ENCODE measurements around the gene ABCF1.
"Not testable (repeated sequence)": the region's sequence is repeated elsewhere in the genome, so short reads cannot be mapped to it uniquely, and the experiment has no call there.

ABCF1 gene

DNA sequence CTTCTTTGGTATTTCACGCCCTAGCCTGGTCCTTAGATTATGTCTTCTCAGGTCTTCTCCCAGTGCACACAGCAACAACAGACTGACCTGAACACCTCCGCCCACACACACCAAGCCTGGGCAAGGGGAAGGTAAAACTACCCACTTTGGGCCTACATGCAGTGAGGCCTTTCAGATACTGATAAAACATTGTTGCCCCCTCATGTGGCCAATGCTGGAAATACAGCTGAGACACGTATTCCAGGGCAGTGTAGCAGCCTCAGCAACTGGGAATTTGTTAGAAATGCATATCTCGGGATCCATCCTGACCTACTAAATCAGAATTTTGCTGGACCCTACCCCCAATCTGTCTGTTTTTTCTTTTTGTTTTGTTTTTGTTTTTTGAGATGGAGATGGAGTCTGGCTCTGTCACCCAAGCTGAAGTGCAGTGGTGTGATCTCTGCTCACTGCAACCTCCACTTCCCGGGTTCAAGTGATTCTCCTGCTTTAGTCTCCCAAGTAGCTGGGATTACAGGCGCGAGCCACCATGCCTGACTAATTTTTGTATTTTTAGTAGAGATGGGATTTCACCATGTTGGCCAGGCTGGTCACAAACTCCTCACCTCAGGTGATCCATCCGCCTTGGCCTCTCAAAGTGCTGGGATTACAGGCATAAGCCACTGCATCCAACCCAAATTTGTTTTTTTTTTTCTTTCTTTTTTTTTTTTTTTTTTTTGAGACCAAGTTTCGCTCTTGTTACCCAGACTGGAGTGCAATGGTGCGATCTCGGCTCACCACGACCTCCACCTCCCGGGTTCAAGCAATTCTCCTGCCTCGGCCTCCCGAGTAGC is 26.3 kb downstream of the ABCF1 start:
- H4K91ac ChIP-seq (ENCODE audit: low read length): not testable (repeated sequence)

DNA sequence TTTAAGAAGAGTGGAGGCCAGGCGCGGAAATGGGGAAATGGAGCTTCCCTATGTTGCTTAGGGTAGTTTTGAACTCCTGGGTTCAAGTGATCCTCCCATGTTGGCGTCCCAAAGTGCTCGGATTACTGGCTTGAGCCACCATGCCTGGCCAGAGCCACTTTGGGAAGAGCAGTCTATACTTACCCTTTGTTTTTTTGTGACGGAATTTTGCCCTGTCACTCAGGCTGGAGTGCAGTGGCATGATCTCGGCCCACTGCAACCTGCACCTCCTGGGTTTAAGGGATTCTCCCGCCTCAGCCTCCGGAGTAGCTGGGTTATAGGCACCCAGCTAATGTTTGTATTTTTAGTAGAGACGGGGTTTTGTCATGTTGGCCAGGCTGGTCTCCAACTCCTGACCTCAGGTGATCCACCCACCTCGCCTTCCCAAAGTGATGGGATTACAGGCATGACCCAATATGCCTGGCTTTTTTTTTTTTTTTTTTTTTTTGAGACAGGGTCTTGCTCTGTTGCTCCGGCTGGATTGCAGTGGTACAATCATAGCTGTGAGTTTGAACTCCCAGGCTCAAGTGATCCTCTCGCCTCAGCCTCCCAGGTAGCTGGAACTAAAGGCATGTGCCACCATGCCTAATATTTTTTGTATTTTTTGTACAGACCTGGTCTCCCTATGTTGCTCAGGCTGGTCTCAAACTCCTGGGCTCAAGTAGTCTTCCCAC is 27.8 kb downstream of the ABCF1 start:
- Histone ChIP-seq H4K91ac (ENCODE audit: low read length) (no peak overlapping the region), H3K4me2 (ENCODE audit: low read length, poor library complexity, severe bottlenecking) (no peak overlapping the region), H2BK120ac (ENCODE audit: low read depth, low read length) (no peak overlapping the region), H2BK12ac (ENCODE audit: low read length in 2 of 2) (no peak overlapping the region), H3K79me1 (replicated peaks; ENCODE audit: low read length, poor library complexity, severe bottlenecking) (peaks cover 15% of the 10 kb centered on the region), H3K36me3 (ENCODE audit: control insufficient read depth in 1 of 2, insufficient read depth in 2 of 2, low read depth in 1 of 2, low read length in 2 of 2) (peaks cover 46 to 56% of the 10 kb centered on the region in 2 experiments), H3K14ac (ENCODE audit: low read length in 2 of 2) (no peak overlapping the region), H3K27ac (ENCODE audit: low read length, poor library complexity, severe bottlenecking) (no peak overlapping the region), H3K18ac (ENCODE audit: low read depth in 1 of 2, low read length in 2 of 2) (no peak overlapping the region), H3K9ac (ENCODE audit: low read length) (no peak overlapping the region), H3K4me1 (ENCODE audit: control insufficient read depth, insufficient read depth, low read depth, low read length) (no peaks in the 10 kb centered on the region), H3K4ac (ENCODE audit: low read depth in 1 of 2, low read length in 2 of 2) (no peak overlapping the region), H2AFZ (ENCODE audit: low read depth, low read length) (no peak overlapping the region), H2BK5ac (ENCODE audit: low read depth, low read length, poor library complexity, severe bottlenecking) (no peak overlapping the region), H4K8ac (ENCODE audit: low read length) (no peak overlapping the region), H2BK15ac (ENCODE audit: low read depth, poor library complexity, severe bottlenecking) (no peak overlapping the region), H3K4me3 (ENCODE audit: insufficient read depth in 1 of 2, low read depth in 1 of 2, low read length in 2 of 2) (no peak overlapping the region), H3K27me3 (ENCODE audit: control insufficient read depth in 1 of 2, insufficient read depth in 1 of 2, low read length in 2 of 2) (no peaks in the 10 kb centered on the region), H2AK5ac (ENCODE audit: low read length, severe bottlenecking) (no peak overlapping the region), H3K9me3 (ENCODE audit: control insufficient read depth, low read length) (no peaks in the 10 kb centered on the region), H3K23ac (ENCODE audit: low read length in 2 of 2) (no peak overlapping the region)
- WGBS: 86% methylated on average over 12 of the region's 12 CpGs
- DNase-seq: no peak

More for the DNA sequence above, 26.3 kb downstream of the ABCF1 start:
- peak; percentile 86 for DNase-seq
- not testable (repeated sequence) for H2BK15ac ChIP-seq (ENCODE audit: low read depth, poor library complexity, severe bottlenecking); H4K8ac ChIP-seq (ENCODE audit: low read length); H3K27ac ChIP-seq (ENCODE audit: low read length, poor library complexity, severe bottlenecking); H2BK120ac ChIP-seq (ENCODE audit: low read depth, low read length); H3K18ac ChIP-seq (ENCODE audit: low read depth in 1 of 2, low read length in 2 of 2); H2BK12ac ChIP-seq (ENCODE audit: low read length in 2 of 2); H3K4me3 ChIP-seq (ENCODE audit: insufficient read depth in 1 of 2, low read depth in 1 of 2, low read length in 2 of 2); H3K27me3 ChIP-seq (ENCODE audit: control insufficient read depth in 1 of 2, insufficient read depth in 1 of 2, low read length in 2 of 2); H3K23ac ChIP-seq (ENCODE audit: low read length in 2 of 2); H3K14ac ChIP-seq (ENCODE audit: low read length in 2 of 2); H3K4ac ChIP-seq (ENCODE audit: low read depth in 1 of 2, low read length in 2 of 2); H2BK5ac ChIP-seq (ENCODE audit: low read depth, low read length, poor library complexity, severe bottlenecking); H3K79me1 ChIP-seq (replicated peaks; ENCODE audit: low read length, poor library complexity, severe bottlenecking); H3K9ac ChIP-seq (ENCODE audit: low read length); H3K9me3 ChIP-seq (ENCODE audit: control insufficient read depth, low read length); H3K4me2 ChIP-seq (ENCODE audit: low read length, poor library complexity, severe bottlenecking); H2AK5ac ChIP-seq (ENCODE audit: low read length, severe bottlenecking); H3K4me1 ChIP-seq (ENCODE audit: control insufficient read depth, insufficient read depth, low read depth, low read length); H2AFZ ChIP-seq (ENCODE audit: low read depth, low read length)
- peaks cover 36 to 54% of the 10 kb centered on the region in 2 experiments for H3K36me3 ChIP-seq (ENCODE audit: control insufficient read depth in 1 of 2, insufficient read depth in 2 of 2, low read depth in 1 of 2, low read length in 2 of 2)
- WGBS: 81% methylated on average over 13 of the region's 15 CpGs

DNA sequence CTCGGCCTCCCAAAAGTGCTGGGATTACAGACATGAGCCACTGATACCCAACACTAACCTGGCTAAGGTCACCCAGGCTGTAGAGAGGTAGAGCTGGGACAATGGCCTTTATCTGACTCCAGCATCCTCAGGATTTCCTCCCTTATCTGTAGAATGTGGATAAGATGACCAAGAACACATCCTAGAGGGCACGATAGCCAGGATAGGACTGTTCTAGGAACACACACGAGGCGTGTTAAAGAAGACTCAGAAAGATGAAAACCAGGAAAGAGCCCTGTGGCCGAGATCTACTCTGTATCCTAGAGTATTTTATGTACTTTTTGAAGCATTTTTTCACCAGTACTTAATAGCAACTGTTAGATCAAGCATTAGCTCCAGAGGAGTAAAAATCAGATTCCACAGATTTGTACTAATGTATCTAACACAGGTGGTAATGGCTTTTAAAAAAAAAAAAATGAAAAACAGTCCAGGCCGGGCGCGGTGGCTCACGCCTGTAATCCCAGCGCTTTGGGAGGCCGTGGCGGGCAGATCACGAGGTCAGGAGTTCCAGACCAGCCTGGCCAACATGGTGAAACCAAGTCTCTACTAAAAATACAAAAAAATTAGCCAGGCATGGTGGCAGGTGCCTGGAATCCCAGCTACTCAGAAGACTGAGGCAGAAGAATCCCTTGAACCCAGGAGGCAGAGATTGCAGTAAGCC is 28.5 kb downstream of the ABCF1 start:
- no peak overlapping the region for H2BK5ac ChIP-seq (ENCODE audit: low read depth, low read length, poor library complexity, severe bottlenecking)
- H3K27ac ChIP-seq (ENCODE audit: low read length, poor library complexity, severe bottlenecking): no peak overlapping the region
- peaks cover 48 to 56% of the 10 kb centered on the region in 2 experiments for H3K36me3 ChIP-seq (ENCODE audit: control insufficient read depth in 1 of 2, insufficient read depth in 2 of 2, low read depth in 1 of 2, low read length in 2 of 2)
- H3K9ac ChIP-seq (ENCODE audit: low read length): no peak overlapping the region
- H3K4ac ChIP-seq (ENCODE audit: low read depth in 1 of 2, low read length in 2 of 2): no peak overlapping the region
- H3K14ac ChIP-seq (ENCODE audit: low read length in 2 of 2): no peak overlapping the region
- no peak overlapping the region for H2BK120ac ChIP-seq (ENCODE audit: low read depth, low read length)
- H2BK12ac ChIP-seq (ENCODE audit: low read length in 2 of 2): no peak overlapping the region
- H3K4me1 ChIP-seq (ENCODE audit: control insufficient read depth, insufficient read depth, low read depth, low read length): no peaks in the 10 kb centered on the region
- H3K4me2 ChIP-seq (ENCODE audit: low read length, poor library complexity, severe bottlenecking): no peak overlapping the region
- no peak overlapping the region for H3K18ac ChIP-seq (ENCODE audit: low read depth in 1 of 2, low read length in 2 of 2)
- H4K91ac ChIP-seq (ENCODE audit: low read length): no peak overlapping the region
- no peak overlapping the region for H3K23ac ChIP-seq (ENCODE audit: low read length in 2 of 2)
- H4K8ac ChIP-seq (ENCODE audit: low read length): no peak overlapping the region
- H2AK5ac ChIP-seq (ENCODE audit: low read length, severe bottlenecking): no peak overlapping the region
- 97% methylated on average over 12 of the region's 13 CpGs for WGBS
- H3K27me3 ChIP-seq (ENCODE audit: control insufficient read depth in 1 of 2, insufficient read depth in 1 of 2, low read length in 2 of 2): no peaks in the 10 kb centered on the region
- no peaks in the 10 kb centered on the region for H3K9me3 ChIP-seq (ENCODE audit: control insufficient read depth, low read length)
- H3K79me1 ChIP-seq (replicated peaks; ENCODE audit: low read length, poor library complexity, severe bottlenecking): peaks cover 17% of the 10 kb centered on the region
- no peak overlapping the region for H2AFZ ChIP-seq (ENCODE audit: low read depth, low read length)
- no peak overlapping the region for H3K4me3 ChIP-seq (ENCODE audit: insufficient read depth in 1 of 2, low read depth in 1 of 2, low read length in 2 of 2)
- no peak for DNase-seq
- H2BK15ac ChIP-seq (ENCODE audit: low read depth, poor library complexity, severe bottlenecking): no peak overlapping the region

DNA sequence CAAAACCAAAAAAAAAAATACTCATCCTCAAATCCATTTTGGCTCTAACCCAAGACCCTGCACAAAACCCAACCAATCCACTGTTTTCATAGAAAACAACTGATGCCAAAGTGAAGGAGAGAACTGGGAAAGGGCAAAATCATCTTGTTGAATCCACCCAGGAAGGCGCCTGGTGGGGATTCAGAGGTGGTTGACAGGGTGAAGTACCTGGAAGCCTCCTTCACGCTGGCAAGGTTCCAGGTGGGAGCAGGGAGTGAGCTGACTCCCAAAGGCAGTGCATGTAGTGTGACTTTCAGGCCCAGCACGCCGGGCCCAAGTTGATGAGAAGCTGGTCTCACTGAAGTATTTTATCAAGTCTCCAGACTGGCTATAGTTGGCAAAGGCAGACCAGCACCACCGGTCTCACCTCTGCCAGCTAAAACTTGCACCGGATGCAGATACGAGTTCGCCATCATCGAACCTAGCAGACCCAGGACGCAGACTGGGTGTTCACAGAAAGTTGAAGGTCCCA is 29.3 kb downstream of the ABCF1 start:
- Histone ChIP-seq H4K91ac (ENCODE audit: low read length) (no peak overlapping the region), H3K4me2 (ENCODE audit: low read length, poor library complexity, severe bottlenecking) (no peak overlapping the region), H2BK120ac (ENCODE audit: low read depth, low read length) (no peak overlapping the region), H3K36me3 (ENCODE audit: control insufficient read depth in 1 of 2, insufficient read depth in 2 of 2, low read depth in 1 of 2, low read length in 2 of 2) (peaks cover 50 to 58% of the 10 kb centered on the region in 2 experiments), H3K27ac (ENCODE audit: low read length, poor library complexity, severe bottlenecking) (peak overlapping the region; percentile 38), H3K14ac (ENCODE audit: low read length in 2 of 2) (no peak overlapping the region), H3K23ac (ENCODE audit: low read length in 2 of 2) (no peak overlapping the region), H3K4me3 (ENCODE audit: insufficient read depth in 1 of 2, low read depth in 1 of 2, low read length in 2 of 2) (no peak overlapping the region), H2AK5ac (ENCODE audit: low read length, severe bottlenecking) (no peak overlapping the region), H2BK12ac (ENCODE audit: low read length in 2 of 2) (no peak overlapping the region), H2AFZ (ENCODE audit: low read depth, low read length) (no peak overlapping the region), H3K9me3 (ENCODE audit: control insufficient read depth, low read length) (no peaks in the 10 kb centered on the region), H2BK5ac (ENCODE audit: low read depth, low read length, poor library complexity, severe bottlenecking) (no peak overlapping the region), H3K18ac (ENCODE audit: low read depth in 1 of 2, low read length in 2 of 2) (no peak overlapping the region), H3K27me3 (ENCODE audit: control insufficient read depth in 1 of 2, insufficient read depth in 1 of 2, low read length in 2 of 2) (no peaks in the 10 kb centered on the region), H2BK15ac (ENCODE audit: low read depth, poor library complexity, severe bottlenecking) (no peak overlapping the region), H3K9ac (ENCODE audit: low read length) (no peak overlapping the region), H3K79me1 (replicated peaks; ENCODE audit: low read length, poor library complexity, severe bottlenecking) (peaks cover 20% of the 10 kb centered on the region), H3K4me1 (ENCODE audit: control insufficient read depth, insufficient read depth, low read depth, low read length) (no peaks in the 10 kb centered on the region), H4K8ac (ENCODE audit: low read length) (no peak overlapping the region), H3K4ac (ENCODE audit: low read depth in 1 of 2, low read length in 2 of 2) (no peak overlapping the region)
- no peak for DNase-seq
- 95% methylated on average over 10 of the region's 10 CpGs for WGBS

All from mesenchymal stem cell (in vitro differentiated cells and primary cell).